ENCODE results near the gene RGS11.

RGS11 gene

DNA sequence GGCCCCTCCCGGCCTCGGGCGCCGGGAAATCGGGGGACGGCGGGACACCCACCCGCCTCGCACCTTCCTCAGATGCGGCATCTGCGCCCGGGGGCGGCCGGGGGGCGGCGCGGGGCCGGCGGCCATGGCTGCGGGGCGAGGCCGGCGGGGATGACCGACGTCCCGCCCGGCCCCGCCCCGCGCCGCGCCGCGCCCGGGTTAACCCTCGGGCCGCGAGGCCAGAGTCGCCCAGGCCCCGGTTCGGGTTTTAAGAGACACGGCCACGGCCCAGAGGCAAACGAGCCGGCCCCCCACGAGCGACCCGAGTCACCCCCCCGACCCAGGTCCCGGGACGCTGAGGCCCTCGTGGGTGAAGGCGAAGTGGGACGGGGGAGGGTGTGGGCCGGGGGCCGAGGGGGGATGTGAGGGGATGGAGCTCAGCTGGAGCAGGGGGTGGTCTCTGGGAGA, at the start of gene RGS11:
Gene RGS11 (minus strand): TSS at position 159 of the 447 bp plus-strand sequence. CDS start 33 bp downstream, at position 126.
- DNase-seq (ENCODE audit: low spot score) = peak; percentile 79

DNA sequence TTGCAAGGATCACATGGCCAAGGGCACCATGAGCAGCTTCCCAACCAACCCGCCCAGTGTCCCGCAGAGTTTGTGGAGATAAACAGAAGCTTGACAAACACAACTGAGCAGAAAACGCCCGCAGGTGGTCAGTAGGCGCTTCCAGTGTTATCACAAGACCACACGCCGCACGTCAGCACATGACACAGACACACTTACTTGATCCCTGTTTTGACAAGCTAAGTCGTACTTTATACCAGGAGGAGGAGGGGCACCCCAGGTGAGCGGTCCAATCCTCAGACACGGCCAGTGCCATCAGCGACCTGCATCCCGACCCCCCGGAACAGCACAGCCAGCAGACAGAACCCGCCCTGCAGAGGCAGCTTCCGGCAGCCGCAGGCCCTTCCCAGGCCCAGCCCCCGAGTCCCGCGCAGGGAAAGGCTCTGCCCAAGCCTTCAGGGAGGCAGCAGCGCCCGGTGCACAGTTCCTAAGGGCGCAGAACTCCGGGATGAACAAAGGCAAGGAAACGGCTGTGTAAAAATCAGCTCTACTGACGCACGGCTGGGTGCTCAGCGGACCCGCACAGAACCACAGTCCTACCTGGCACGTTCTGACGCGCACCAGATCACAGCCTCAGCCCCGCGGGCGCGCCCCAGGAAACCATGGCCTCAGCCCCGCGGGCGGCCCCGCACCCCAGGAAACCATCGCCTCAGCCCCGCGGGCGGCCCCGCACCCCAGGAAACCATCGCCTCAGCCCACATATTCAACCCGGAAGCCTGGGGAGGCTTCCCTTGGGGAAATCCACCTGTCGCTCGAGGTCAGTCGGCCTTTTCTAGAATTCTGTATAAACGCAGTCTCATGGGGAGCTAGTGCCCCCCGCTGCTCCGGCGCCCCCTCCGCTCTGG, 48.9 kb upstream of the RGS11 start:
- no peak for DNase-seq (ENCODE audit: low spot score)

DNA sequence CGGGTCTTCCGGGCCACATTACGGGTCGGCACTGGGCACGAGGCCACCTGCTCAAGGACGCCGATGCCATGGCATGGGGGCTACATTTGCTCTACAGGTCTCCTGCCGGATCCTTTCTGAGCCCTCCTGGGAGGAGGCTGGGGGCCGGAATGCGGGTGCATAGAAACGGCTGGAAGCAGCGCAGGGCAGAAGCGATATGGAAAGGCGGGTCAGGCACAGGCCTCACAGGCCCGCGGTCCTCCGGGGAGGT, 48.4 kb upstream of the RGS11 start:
- DNase-seq (ENCODE audit: low spot score) = no peak

DNA sequence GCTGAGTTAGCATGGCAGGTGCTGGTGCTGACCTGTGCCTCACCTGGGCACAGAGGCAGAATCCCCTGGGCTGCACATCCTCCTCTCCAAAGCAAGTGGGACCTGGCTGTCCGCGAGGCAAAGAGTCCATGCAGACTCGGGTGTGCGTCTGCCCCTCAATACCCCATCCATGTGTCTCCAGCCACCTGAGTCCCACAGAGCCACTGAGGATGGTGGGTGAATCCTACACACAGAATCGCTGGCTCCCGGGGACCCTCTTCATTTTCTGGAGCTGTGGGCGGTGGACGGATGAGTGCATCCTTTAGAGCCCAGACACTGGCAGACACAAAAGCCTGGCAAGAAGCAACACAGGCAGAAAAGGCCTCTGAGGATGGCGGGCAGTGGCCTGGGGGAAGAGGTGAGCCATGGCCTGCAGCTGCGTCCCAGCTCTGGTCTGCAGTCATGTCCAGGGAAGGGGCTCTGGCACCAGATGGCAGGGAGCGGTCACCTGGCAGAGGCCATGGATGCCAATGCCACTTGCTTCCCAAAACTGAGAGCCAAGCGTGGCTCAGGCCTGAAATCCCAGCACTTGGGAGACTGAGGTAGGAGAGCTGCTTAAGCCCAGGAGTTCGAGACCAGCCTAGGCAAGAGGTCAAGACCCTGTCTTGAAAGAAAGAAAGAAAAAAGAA, 46.9 kb upstream of the RGS11 start:
- no peak for DNase-seq (ENCODE audit: low spot score)

DNA sequence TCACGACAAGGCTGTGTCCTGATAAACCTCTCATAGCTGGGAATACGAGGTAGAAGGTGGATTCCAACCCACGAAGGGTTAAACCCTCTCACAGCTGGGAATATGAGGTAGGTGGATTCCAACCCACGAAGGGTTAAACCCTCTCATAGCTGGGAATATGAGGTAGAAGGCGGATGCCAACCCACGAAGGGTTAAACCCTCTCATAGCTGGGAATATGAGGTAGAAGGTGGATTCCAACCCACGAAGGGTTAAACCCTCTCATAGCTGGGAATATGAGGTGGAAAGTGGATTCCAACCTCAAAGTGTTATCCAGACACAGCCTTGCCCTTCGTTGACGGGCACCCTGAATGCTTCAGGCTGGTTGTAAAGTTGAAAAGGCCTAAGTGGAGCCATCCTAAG, 45.8 kb upstream of the RGS11 start:
- DNase-seq (ENCODE audit: low spot score) = no peak

DNA sequence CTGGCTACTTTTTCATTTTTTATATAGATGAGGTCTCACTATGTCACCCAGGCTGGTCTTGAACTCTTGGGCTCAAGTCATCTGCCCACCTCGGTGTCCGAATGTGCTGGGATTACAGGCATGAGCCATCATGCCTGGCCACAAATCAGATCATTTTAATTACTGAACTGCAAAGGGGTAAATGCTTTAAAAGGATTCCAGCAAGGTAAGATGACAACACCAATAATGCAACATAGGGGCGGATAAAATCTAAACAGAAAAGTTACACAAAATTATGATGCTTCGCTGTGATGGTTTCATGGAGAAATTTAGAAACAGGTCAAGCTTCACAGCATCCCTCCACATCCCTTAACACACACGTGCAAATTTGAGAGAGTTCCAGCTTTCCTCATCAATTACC, 44.5 kb upstream of the RGS11 start:
- no peak for DNase-seq (ENCODE audit: low spot score)

DNA sequence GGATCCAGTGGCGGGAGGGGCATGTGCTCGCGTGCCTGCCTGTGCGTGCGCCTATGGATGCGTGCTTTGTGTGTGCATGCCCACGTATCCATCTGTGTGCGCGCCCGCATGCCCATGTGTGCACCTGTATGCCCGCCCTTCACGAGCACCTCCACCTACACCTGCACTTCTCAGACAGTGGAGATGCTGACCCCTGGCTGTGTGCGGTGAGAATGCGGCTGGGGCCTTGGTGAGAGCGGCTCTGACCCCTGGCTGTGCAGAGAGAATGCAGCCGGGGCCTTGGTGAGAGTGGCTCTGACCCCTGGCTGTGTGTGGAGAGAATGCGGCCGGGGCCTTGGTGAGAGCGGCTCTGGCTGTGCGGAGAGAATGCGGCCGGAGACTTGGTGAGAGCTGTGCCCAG, 42.9 kb upstream of the RGS11 start:
- DNase-seq (ENCODE audit: low spot score) = no peak

DNA sequence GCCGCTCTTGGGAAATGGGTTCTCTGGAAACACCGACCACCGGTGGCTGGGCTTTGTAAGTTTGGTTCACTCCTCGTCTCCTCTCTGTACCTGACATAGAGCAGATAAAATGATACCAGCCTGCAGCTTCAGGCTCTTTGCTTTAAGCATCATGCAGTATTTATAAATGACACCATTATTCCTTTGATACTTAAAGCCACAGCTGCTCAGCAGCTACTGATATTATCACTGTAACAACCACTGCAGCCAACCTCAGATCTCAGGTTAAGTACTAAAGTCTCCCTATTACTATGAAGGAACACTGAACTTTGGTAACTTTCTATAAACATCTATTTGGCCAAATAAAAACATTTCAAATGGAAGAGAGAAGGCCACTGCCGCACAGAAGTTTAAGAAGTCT, 41.8 kb upstream of the RGS11 start:
- DNase-seq (ENCODE audit: low spot score) = no peak

DNA sequence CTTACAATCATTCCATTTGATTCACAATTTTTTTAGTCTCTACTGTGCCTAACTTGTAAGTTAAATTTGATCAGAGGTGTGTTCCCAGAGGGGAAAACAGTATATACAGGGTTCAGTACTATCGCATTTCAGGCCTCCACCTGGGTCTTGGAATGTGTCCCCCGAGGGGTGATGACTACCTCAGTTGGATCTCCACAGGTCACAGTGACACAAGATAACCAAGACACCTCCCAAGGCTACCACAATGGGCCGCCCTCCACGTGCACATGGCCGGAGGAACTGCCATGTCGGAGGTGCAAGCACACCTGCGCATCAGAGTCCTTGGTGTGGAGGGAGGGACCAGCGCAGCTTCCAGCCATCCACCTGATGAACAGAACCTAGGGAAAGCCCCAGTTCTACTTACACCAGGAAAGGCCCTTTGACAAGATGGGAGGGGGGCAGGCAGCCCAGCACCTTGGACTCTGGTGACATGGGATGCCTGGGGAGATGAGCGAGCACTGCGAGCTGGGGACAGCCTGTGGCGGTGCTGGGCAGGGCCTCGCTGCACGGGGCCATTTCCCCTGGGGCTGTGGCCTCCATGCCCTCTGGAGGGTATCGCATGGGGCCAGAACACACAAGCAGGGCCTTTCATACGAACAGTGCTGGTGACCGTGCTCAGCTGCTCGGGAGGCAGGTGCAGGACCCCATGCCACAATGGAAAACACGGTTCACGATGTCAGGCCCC, 41.2 kb upstream of the RGS11 start:
- DNase-seq (ENCODE audit: low spot score) = no peak

DNA sequence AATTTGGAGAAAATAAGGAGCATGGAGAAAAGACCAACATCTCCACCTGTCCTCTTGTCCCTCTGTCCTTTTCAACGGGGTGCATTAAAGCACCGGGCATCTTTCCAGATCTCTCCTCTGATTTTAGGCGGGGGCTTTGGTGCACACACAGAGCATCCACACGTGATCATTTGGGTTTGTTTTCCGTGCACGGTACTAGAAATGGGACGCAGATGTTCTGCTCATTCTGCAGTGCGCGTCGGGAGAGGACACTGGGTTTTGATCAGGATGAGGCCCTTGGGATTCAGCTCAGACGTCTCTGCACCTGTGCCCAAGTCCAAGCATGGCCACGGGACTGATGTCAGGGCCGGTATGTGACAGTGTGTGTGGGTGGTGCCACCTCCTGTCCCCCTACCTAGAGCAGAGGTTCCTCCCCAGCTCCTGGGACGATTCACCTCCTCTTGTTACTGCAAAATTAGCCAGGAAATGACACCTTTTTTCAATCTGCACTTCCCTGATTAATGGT, 39.1 kb upstream of the RGS11 start:
- no peak for DNase-seq (ENCODE audit: low spot score)

DNA sequence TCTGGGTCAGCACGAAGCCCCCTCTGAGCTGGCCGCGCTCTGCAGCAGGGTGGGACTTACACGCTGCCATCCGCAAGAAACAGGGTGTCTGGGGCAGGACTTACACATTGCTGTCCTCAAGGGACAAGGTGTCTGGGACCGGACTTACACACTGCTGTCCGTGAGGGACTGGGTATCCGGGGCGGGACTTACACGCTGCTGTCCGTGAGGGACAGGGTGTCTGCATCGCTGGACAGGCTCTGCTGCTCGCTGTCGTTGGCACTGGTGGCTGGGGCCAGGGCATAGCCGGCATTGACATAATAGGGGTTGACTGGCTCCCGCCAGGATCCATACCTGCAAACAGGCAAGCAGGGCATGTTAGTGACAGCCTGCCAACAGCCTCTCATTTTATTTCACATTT, 38.6 kb upstream of the RGS11 start:
- no peak for DNase-seq (ENCODE audit: low spot score)

DNA sequence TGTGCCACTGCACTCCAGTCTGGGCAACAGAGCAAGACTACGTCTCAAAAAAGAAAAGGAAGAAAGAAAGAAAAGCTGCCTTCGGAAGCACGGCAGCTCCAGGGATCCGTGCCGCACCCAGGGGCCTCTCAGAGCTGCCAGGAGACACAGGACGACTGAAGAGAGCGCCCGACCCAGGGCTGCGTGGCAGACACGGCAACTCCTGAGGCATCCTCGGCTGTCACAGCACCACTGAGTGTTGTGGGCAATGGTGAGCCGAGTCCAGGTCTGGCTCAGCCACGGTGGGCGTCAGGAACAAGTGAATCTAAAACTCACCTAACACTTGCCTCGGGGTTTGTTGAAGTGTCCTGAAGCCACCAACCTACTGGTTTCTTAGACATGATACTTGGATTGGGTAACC, 36.0 kb upstream of the RGS11 start:
- no peak for DNase-seq (ENCODE audit: low spot score)

DNA sequence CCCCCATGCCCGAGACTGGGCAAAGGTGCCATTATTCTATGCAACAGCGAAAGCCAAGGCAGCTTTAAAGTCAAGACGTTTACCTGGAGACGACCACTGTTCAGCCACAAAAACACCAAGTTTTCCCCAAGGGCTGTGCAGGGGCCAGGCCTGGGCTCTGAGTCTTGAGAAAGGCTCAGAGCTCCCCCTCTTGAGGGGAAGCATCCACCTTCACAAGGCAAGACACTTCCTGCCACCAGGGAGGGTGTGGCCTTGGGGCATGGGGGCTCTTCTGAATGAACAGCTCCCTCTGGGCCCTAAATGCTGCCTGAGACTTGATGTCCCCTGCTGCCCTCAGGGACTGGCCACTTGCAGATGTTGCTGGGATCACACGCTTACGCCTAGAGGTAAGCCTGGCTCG, 33.7 kb upstream of the RGS11 start:
- DNase-seq (ENCODE audit: low spot score) = no peak

DNA sequence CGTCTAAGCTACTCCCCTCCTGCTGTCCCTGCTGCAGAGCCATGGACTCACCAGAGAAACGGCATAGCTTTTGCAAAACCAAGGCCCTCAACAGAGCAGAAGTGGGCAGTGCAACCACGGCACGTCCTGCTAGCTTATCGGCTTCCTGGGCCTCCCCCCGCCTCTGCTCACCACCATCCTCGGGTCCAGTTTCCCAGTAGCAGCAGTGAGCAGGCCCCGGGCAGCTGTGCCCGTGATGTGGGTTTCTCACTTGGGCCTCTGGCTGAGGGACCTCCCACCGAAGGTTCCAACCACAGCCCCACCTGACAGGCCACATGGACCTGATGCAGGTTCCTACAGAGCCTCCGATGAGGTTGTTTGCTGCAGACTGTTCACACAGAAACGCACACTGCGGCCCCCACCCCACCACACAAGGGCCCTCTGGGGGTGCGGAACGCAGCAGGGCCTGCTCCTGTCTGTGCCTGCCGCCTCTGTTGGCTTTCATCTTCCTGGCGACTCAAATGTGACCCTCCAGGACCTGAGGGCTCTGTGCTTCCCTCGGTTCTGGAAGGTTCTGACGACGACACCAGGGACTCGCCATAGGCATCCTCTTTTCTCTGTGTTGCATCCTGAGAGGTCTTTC, 32.1 kb upstream of the RGS11 start:
- no peak for DNase-seq (ENCODE audit: low spot score)

DNA sequence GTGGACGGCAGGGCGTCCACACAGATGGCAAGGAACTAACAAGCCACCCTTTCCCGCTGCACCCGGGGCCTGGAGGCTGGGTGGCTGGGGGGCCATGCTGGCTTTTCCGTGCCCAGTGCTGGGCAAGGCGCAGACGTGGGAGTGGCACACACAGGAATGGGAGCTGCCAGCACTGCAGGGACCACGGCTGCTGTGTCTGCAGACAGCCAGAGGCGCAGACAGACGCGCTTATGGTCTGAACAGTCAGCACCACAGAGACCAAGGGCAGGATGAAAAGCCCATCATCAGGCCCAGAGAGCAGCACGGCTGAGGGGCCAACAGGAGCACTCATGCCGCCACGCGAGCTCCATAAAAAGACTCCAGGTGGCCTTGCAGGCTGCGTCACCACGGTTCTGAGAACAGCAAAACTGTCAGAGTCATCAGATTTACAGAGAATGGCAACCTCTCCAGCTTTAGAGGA, 31.2 kb upstream of the RGS11 start:
- DNase-seq (ENCODE audit: low spot score) = no peak

DNA sequence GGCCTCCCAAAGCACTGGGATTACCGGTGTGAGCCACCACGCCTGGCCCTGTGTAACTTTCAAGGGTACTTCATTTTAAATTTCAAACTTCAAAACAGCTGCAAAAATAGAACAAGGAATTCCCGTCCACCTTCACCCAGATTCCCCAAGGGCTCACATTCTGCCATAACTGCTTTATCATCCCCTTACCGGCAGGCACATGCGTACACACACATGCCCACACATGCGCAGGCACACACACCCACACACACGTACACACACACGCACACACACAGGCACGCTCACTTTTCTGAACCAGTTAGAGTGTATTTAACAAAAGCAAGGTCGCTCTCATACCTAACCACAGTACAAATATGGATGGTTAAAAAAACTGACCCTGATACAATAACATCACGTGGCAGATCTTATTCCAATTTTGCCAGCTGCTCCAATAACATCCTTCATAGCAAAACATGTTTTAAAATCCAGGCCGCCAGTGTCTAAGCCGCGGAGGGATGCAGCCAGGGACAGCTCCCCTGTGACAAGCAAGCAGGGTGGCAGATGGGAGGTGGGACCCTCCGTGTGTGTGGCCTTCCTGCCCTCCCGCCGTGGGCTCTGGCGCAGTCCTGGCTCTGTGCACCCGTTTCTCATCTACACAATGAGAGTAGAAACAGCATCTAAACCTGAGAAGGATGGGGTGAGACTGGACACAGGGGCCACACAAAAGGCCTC, 30.3 kb upstream of the RGS11 start:
- no peak for DNase-seq (ENCODE audit: low spot score)

DNA sequence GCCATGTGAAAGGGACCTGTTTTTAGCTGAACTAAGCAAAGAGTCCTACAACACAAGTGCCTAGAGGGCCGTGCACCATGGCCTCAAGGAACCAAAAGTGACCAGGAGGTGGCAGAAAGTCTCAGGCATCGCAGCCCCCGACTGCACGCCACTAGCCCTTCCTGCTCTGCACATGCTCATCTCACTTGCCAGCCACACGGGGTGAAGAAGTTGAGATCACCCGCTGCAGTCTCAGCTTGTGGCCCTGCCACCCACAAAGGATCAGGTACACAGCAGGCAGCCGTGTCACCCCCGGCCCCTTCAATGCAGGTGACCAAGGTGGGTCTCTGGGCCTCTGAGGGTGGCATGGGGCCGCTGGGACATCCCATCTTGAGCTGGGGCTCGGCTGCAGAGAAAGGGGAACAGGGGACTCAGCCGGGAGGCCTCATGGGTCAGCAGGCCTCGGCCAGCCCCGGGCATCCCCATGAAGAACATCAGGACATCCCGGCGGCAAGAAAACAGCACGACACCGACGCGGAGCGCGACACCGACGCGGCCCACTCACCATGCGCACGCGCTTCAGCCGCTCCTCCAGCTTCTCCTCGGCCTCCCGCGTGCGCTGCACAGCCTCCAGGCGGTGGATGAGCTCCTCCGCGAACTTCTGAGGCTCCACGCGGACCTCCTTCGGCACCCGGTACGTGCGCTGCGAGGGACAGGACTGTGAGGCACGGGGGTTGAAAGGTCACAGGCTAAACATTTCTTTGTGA, 28.2 kb upstream of the RGS11 start:
- no peak for DNase-seq (ENCODE audit: low spot score)

DNA sequence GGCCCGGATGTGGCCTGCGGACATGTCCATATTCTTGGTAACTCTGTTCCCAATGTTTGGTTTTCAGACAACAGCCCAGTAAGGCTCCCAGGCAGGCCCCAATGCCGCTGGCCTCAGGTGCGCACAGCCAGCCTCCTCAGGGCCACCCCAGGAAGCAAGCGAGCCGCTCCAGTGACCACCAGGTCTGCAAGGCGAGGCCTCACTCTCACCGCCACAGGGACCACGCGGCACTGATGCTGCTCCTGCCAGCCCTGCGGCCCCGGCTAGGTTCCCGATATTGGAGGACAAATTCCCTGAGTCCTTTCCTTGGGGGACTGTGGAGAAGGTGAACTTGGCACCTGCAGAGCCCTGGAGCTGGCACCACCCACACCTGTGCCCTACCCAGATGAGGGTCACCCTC, 26.2 kb upstream of the RGS11 start:
- DNase-seq (ENCODE audit: low spot score) = no peak

DNA sequence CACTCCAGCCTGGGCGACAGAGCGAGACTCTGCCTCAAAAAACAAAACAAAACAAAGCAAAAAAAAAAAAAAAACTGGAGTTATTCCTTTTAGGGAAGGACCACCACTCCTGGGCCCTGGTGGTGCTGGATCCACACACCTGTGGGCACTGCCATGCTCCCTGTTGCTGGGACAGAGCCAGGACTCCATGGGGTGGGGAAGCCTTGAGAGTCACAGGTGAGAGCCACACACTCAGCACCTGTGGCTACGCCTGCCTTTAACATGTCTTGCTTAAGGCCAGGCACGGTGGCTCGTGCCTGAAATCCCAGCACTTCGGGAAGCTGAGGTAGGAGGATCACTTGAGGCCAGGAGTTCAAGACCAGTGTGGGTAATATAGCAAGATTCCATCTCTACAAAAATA, 25.5 kb upstream of the RGS11 start:
- no peak for DNase-seq (ENCODE audit: low spot score)

DNA sequence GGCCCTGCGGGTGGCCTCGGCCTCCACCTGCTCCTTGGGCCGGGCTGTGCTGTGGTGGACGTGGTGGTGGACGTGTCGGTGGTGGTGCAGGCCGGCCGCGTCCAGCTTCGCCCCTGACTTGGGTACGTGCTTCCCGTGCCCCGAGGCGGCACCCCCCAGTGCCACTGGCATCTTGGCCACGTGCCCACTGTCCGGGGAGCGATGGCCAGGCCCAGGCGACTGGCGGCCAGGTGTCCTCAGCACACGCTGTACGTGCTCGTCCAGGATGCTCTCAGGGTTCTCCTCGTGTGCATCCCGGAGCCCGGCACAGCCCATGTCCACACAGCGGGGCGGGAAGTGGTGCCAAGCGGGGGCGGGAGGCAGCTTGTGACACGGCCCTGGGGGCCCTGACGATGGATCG, 22.1 kb upstream of the RGS11 start:
- DNase-seq (ENCODE audit: low spot score) = no peak
